Activated CD4-positive, alpha-beta T cell treated with anti-CD3 and anti-CD28 coated beads, Interleukin-2, amount 50 U/mL, for 4 hours (primary cell): Measurements from ENCODE around the gene KRTAP19-1.
"Not testable (repeated sequence)": the region's sequence is repeated elsewhere in the genome, so short reads cannot be mapped to it uniquely, and the experiment has no call there.

Experiments used
- DNase-seq, 2 experiments: peaks; one replicate each; pipeline ENCODE4 v3.0.0-alpha.2; 2020

KRTAP19-1 gene

DNA sequence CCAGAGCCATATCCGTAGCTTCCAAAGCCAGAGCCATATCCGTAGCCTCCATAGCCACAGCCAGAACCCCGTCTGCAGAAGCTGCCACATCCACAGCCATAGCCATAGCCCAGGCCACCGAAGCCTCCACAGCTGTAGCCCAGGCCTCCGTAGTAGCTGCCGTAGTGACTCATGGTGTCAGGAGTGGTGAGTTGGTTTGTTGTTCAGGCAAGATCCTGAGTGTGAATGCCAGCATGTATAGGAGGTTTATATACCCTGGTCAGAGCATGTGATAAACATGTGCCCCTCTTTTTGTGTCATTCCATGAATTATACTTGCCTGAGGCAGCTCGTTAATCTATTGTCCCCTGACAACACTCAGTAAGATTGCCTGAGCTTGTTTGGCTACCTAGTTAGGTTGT is at the start of gene KRTAP19-1:
KRTAP19-1 (minus strand) TSS at position 223 of the 400 bp plus-strand sequence; CDS start at position 173, 50 bp downstream.
- no peak for DNase-seq

DNA sequence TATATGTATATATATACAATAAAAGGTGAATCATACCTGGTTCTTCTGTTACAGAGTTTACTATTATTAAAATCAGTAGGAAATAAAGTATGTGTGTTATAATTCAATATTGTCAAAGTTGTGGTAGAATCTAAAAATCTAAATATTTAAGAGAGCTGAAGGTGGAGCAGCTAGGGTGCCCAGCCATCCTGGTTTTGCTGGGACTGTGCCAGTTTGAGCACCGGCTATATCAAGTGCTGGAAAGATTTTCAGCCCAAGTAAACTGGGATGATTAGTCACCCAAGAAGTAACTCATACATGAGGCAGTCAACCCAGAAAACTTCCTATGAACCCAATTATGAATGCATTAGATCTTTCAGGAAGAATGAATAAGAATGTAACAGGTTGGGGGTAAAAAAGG is 38.7 kb upstream of the KRTAP19-1 start:
- no peak for DNase-seq

DNA sequence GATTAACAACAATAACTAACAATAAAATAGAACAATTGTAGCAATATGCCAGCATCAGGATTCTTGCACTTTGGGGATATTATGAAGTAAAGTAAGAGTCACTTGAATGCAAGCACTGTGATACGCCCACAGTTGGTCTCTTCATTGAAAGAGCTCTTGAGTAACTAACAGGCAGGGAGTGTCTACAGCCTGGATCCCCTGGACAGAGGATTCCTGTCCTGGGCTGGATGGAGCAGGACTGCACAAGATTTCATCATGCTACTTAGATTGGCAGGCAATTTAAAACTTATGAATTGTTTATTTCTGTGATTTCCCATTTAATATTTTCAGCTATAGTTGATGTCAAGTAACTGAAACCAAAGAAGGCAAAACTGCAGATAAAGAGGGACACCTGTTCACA is 35.5 kb upstream of the KRTAP19-1 start:
- DNase-seq: no peak

DNA sequence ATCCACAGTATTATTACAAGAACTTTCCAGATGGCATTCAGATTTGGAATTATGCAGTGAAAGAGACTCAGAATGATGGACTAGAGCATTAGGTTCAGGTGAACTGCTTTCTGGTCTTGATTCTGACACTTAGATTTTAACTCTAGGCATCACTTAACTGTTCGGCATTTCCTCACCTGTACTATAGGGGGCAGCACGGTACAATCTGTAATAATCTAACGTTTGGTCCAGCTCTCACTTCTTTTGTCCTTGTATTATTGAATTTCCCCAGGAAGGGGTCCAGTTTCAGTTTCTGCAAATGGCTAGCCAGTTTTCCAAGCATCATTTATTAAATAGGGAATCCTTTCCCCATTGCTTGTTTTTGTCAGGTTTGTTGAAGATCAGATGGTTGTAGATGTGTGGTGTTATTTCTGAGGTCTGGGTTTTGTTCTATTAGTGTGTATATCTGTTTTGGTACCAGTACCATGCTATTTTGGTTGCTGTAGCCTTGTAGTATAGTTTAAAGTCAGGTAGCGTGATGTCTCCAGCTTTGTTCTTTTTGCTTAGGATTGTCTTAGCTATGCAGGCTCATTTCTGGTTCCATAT is 25.5 kb upstream of the KRTAP19-1 start:
- not testable (repeated sequence) for DNase-seq

DNA sequence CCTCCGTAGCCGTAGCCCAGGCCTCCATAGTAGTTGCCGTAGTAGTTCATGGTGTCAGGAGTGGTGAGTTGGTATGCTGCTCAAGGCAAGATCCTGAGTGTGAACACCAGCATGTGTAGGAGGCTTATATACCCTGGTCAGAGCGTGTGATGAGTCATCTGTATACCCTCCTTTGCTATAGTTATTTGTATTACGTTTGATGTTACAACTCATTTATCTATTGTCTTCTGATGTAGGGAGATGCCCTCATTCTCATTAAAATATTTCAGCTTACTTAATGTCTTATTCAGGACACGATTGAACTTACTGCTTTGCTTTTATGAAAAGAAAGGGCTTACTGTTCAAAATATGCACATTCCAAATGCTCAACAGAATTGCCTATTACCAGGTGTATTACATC is 21.9 kb upstream of the KRTAP19-1 start, which contains the start of gene KRTAP19-5:
KRTAP19-5 (minus strand) TSS at position 101 of the 400 bp plus-strand sequence; CDS start at position 50, 51 bp downstream.
- no peak for DNase-seq

DNA sequence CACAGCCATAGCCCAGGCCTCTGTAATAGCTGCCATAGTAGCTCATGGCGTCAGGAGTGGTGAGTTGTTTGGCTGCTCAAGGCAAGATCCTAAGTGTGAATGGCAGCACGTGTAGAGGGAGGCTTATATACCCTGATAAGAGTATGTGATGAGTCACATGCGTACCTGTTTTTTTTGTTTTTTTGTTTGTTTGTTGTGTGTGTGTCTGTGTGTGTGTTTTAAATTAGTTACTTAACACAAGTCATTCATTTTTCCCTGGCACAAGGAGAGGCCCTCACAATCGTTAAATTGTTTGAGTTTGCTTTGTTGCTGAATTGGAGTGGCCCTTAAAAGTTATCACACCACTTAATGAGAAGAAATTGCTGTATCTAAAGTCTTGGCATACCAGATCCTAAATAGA is 16.9 kb upstream of the KRTAP19-1 start, which contains the start of gene KRTAP19-4:
KRTAP19-4 (minus strand) TSS at position 101 of the 400 bp plus-strand sequence; CDS start at position 46, 55 bp downstream.
- no peak for DNase-seq

DNA sequence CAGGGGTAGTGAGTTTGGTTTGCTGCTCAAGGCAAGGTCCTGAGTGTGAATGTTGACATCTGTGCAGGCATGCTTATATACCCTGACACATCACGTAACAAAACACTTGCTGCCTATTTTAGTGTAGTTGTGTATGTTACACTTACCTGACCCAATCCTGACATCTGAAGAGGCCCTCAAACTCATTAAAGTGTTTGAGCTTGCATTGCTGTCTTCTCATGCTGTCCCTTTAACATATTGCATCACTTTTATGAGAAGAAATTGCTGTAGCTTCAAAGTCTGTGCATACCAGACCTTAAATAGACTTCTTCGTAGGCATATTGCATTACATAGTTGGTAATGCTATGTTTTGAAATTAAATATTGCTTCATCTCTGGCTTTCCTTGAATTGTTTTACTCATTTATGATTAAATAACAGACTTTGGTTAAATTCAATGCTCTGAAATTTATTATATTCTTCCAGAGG is 11.8 kb upstream of the KRTAP19-1 start, which contains the start of gene KRTAP19-3:
KRTAP19-3 (minus strand) TSS at position 51 of the 466 bp plus-strand sequence. CDS start 56 bp downstream, outside the sequence.
- no peak for DNase-seq

DNA sequence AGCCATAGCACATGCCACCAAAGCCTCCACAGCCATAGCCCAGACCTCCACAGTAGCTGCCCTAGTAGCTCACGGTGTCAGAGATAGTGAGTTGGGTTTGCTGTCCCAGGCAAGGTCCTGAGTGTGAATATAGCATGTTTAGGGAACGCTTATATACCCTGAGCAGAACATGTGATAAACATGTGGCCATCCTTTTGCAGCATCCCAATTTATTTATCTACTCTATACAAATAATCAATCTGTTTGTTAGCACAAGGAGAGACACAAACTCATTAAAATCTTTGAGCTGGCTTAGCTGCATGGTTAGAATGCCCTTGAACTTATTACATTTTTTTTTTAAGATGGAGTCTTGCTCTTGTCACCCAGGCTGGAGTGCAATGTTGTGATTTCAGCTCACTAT is 7.2 kb upstream of the KRTAP19-1 start, which contains the start of gene KRTAP19-2:
KRTAP19-2 (minus strand) TSS at position 101 of the 400 bp plus-strand sequence; CDS start at position 13, 88 bp downstream.
- no peak for DNase-seq

DNA sequence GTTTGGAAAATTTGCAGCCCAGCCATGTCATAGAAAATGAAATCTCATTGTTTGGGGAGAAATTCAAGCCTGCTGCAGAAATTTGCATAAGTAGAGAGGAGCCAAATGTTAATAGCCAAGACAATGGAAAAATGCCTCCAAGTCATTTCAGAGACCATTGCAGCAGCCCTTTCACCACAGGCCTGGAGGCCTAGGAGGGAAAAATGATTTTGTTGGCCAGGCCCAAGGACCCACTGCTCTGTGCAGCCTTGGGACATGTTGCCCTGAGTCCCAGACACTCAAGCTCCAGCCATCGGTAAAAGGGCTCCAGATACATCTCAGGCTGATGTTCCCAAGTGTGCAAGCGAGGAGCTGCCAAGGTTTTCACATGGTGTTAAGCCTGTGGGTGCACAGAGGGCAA is 6.0 kb upstream of the KRTAP19-1 start:
- no peak for DNase-seq

DNA sequence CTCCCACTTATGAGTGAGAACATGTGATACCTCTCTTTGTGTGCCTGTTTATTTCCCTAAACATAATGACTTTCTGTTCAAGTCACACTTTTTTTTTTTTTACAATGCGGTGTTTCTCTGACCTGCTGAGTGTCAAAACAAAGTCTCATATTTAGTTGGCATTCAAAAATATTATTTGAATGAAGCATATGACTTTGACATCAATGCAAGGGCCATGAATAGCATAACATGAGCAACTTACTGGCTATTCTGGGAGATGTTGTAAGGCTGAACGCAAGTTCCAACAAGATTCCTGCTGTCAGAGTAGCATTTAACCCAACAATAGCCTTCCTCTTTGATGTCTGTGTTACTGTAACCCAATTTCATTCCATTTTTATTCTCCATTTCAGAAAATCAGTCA is 2.0 kb upstream of the KRTAP19-1 start:
- DNase-seq: no peak

DNA sequence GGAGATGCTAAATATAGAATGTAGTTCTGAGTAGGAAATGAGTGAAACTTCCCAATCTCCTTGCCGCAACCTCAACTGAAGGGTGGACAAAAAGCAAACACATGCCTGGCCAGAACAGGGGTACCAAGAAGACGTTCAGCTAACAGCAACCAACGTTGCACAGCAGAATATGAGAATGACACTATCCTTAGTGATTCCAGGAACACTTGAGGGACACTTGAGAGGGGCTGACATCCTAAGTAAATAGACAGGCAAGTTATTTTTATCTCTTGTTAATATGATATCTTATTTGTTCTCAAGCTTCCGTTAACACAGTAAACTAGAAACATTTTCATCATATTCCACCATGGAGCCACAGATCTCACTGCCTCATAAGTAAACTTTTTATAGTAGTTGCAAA is 908 bp downstream of the KRTAP19-1 start:
- DNase-seq: no peak

DNA sequence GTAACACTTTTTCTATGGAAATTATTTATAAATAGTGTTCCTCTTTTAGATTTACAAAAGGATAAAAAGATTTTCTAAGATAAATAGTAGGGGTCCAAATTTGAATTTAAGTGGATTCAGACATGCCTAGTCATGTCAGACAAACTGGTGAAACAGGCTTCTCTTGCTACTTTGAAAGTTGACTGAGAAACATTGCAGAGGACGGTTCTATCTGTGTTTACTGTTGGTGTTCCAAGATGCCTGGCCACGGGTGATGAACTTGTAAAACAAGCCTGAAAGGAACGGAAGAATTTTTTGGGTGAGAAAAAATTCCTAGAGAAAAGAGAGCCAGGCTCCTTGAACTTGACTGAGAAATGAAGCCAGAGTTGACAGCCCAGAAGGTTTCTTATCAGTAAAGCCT is 2.2 kb downstream of the KRTAP19-1 start:
- no peak for DNase-seq

DNA sequence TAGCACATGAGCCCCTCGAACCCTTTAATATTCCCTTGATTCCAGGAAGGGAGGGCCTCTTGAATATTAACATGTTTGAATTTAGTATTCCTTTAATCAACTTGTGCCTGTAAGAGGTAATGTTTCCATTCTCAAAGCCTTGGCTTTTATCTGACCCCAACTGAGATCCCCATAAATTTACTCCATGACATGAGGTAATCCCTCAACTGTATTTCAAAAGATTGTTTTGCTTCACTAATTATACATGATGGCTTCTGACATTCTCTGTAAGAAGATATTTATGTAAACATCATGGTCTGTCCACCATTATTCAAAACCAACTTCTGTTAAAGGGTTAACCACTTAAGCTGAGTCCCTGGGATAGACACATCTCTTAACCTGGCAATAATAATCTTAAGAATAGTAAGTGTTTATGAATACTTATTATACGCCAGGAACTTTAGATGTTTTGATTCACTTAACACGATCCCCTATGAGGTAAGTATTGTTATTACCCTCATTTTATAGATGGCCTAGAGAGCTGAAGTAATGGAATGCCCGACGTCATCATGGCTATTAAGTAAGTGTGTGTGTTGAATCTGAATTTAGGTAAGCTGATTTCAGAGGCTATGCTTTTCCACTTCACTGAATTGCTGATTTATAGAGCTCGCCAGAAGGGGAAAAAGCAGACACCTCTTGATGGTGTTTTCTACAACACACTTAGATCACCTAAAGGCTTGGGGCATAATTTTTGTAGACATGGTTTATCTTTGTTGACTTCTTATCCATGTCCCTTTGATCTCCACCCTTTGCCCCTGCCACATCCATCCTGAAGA is 11.1 kb downstream of the KRTAP19-1 start:
- DNase-seq: no peak

DNA sequence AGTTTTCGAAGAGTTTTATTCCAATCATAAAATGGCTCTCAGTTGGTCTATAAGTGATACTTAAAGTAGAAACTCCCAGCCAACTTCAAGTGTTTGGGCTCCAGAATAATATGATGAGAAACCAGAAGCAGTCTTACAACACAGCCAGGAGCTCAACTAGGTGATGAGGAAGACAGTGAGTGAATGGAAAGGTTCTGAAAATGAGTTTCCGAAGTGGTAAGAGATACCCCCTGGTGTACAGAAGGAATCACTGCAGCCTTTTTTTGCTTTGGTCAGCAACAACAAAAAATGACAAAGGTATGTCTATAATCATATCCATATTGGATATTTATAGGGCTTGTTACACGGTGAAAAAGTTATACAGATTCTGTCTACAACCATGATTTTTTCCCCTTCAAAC is 16.5 kb downstream of the KRTAP19-1 start:
- DNase-seq: no peak

DNA sequence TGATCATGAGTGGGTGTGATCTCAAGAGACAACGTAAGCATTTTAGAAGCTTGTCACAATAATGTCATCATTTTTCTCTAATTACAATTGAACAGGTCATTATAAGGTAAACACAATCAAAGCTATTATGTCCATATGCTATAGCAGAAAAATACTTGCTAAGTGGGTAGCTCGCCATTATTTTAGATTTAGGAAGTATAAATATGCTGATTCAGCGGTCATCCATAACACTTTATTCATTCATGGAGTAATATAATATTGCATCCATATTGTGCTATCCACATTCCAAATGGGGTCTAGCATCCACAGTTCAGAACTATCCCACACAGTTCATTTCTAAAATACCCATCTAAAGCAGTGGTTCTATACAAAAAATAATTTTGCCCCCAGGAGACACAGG is 31.7 kb downstream of the KRTAP19-1 start:
- DNase-seq: no peak

DNA sequence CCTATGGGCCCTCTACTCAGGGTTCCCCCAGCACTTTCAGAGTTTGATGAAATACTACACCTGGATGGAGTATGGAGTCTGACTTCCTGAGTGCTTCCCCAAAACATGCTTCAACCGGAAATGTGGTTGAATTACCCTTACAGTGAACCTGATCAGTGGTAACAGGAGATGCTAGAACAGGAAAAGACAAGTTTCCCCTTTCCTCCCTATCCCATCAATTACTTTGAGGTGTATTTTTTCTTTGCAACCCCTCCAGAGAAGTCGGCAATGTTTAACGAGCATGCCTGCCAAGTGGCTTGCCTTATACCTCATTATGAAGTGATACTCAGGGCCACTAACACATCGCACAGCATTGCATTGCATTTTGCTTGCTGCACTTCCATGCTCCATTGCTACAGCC is 33.1 kb downstream of the KRTAP19-1 start:
- no peak for DNase-seq

DNA sequence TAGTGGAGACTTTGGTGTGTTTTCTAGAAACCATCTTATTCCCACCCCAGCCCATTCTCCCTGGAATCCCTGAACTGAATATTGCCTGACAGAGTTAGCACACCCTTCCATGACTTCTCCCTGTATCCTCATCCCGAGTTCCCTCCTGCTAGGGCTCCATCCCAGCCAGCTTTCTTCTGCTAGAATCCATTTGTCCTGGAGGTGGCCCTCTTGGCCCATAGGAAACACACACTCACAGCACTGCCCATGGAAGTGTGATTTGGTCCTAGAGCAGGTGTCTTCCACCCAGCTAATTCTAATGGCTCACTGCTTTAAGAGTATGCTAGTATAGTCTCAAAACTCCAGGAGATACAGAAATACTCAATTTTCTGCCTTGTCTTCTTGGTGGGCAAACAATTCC is 36.0 kb downstream of the KRTAP19-1 start:
- no peak for DNase-seq

DNA sequence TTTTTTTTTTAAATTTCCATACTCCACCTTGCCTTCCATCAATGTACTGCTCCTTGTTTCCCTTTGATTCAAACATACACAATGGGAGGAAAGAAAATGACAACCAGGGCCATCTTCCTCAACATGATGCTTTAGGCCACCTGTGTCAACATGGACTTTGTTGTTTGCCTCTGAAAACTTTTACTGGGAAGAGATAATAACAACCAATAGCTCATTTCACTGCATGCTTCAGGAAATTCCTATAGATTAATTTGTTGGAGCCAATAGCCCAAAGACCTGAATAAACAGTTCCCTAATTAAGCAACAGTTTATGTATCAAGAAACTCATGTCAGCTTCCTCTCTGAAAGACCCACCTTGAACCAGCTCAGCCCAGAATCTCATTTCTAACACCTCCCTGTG is 36.9 kb downstream of the KRTAP19-1 start:
- DNase-seq: no peak

DNA sequence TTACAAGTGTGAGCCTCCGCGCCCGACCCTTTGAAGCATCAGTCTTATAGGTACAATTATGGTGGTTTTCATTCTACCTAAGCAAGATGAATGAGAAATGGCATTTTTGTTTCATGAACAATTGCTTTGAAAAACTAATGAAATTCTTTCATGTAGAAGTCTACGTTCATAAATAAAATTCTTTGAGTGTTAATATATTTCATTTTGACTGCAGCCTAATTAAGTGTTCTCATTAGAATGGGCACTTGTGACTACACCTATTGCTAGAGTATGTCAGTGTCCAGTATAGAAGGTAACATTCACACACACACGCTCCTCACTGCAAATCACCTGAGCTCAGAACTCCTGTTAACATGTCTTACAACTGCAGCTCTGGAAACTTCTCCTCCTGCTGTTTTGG is 40.2 kb downstream of the KRTAP19-1 start, which contains the start of gene KRTAP15-1:
KRTAP15-1 (plus strand) TSS at position 301 of the 400 bp plus-strand sequence; CDS start at position 354, 53 bp downstream.
- no peak for DNase-seq

DNA sequence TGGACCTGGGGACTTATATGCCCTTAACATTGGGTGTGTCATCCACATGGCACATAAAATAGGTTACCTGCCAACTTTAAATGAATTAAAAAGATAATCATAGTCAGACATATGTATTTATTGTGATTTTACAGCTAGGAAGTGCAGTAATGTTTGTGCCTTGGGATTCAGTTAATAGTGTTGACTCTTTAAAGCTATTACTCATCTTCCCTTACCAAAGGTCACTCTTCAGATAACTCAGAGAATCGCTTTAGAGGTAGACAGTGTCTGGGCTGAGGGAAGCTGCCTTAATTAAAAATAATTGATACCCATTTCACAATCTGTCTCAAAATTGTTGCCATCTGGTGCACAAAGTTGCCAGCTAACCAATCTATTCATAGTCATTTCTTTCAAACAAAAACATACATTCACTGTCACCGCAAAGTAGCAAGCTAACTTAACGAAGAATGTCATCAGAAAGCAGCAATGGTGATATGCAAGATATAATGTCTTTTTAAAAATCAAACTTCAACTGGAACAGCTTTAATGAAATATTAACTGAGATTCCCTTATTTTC is 43.1 kb downstream of the KRTAP19-1 start:
- DNase-seq: no peak

DNA sequence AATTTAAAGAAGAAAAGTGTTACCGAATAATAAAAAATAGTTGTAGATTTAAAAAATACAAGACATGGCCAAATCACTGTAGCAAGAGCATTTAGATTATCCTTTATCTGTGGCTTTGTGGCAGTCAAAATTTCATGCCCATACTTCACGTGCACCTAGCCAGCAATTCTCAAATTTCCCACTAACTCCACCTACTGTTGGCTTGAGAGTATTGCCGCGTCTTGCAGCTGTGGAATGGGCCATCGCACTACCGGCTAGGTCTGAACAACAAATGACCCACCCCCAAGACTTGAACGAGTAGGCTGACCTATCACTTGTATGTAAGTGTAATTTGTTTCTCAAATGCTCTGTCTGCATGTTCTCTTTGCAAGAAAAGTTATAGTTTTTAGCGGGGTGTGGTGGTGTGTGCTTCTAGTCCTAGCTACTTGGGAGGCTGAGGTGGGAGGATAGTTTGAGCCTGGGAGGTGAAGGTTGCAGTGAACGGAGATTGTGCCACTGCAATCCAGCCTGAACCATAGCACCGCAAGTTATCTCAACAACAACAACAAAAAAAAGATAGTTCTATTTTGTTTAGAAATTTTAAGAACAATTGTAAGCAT is 46.0 kb downstream of the KRTAP19-1 start:
- DNase-seq: no peak

DNA sequence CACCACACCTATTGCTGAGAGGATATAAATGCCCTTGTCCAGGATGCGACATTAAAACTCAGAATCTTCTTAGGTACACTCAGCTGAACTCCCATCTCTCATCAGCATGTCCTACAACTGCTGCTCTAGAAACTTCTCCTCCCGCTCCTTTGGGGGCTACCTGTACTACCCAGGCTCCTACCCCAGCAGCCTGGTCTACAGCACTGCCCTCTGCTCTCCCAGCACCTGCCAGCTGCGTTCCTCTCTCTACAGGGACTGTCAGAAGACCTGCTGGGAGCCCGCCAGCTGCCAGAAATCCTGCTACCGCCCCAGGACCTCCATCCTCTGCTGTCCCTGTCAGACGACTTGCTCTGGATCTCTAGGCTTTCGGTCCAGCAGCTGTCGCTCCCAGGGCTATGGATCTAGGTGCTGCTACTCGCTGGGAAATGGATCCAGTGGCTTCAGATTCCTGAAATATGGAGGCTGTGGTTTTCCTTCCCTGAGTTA is 50.0 kb downstream of the KRTAP19-1 start, which contains the start of gene KRTAP13-4:
KRTAP13-4 (plus strand) TSS at position 51 of the 486 bp plus-strand sequence; CDS start at position 107, 56 bp downstream.
- no peak for DNase-seq
